HG02970 (cell line): ENCODE data around the gene CROCC.
"Not testable (repeated sequence)": the region's sequence is repeated elsewhere in the genome, so short reads cannot be mapped to it uniquely, and the experiment has no call there.

ENCODE experiments used
- ATAC-seq: cut with Tn5 transposase; IDR thresholded peaks from one replicate; pipeline ENCODE4 v1.9.1; 2021; ENCODE audit warnings: mild to moderate bottlenecking, moderate library complexity, moderate number of reproducible peaks; ENCODE audit not compliant: unreplicated experiment, low FRiP score

Gene CROCC

DNA sequence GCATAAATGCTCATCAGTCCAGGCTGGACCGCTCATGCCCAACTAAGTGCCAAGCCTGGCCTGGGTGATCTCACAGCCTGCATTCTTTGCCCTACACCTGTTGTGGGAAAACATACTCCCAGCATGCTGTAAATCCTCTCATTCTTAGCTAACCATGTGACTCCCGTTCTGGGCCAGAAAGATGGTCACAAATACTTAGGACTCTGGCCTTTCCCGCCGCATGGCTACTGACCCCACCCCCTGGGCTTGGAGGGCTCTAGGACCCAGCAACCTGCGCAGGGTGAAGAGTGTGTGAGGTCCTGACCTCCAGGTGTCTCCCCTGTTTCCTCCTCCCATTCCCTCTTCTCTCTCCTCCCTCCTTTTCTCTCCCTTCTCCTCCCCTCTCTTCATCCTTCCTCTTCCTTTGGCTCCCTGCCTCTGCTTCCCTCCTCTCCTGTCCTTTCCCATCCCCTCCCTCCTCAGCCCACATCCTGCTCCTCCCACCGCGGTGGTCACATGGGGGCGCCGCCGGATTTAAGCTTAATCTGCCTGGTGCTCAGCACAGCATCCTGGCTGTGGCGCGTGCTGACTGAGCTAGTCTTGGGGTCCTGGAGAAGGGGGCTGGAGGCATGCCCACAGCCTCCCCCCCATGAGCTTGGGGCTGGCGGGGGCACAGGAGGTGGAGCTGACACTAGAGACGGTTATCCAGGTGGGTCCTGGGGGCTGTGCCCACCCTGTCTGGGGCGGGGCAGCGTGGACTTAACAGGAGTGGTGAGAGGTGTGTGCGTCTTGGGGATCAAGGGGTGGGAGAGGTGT is at the start of gene CROCC:
TSS of gene CROCC (plus strand) at position 541 of the 795 bp plus-strand sequence. CDS start at position 629, 88 bp downstream.
- ATAC-seq: no peak

DNA sequence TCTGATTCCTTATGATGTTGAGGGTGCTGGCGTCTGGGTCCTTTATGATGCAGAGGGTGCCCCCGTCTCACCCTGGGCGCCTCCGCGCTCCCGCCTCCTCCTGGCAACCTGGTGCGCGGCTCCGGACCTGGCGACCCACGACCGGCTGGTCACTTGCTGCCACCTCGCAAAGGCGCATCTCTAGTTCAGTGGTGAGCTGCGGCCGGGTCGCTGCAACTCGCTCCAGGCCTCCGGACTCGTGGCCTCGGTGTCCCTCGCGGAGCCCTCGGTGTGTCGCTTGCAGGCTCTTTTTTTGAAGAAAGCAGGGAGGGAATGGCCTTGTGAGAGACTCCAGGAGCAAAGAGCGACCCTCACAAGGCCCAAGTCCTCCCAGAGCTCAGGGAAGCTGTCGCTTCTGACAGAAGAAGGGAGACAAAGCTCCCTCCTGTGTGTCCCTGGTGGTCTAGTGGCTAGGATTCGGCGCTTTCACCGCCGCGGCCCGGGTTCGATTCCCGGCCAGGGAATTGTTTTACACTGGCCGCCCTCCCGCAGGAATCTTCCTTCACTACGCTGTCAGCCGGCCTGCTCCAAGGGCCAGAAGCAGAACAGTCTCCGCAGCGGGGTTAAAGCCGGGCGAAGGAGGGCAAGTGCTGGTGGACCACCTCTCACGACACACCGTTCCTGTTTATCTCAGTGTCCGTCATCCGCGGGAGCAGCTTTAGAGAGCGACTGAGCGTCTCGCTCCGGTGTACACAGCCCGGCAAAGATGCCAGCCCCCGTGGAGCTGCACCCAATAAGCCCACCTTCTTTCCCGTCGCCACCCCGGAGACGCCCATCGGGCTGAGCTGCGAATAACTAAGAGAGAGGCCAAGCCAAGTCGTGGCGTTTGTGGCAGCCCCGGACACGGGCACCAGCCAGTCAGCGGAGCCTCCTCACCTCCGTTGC is 49.3 kb upstream of the CROCC start:
- ATAC-seq: not testable (repeated sequence)

GRCh38 chr1:16873076-16873879 is 48.5 kb upstream of the CROCC start:
- not testable (repeated sequence) for ATAC-seq

GRCh38 chr1:16874968-16875765 is 46.6 kb upstream of the CROCC start:
- not testable (repeated sequence) for ATAC-seq

GRCh38 chr1:16881742-16882141 is 40.0 kb upstream of the CROCC start:
- ATAC-seq: not testable (repeated sequence)

- no peak for ATAC-seq
Observed at GRCh38 chr1:16882986-16883385, 38.7 kb upstream of the CROCC start.

- ATAC-seq: not testable (repeated sequence)
Observed at GRCh38 chr1:16884487-16884886, 37.2 kb upstream of the CROCC start.

- no peak for ATAC-seq
Observed at GRCh38 chr1:16886860-16887605, 34.7 kb upstream of the CROCC start.

DNA sequence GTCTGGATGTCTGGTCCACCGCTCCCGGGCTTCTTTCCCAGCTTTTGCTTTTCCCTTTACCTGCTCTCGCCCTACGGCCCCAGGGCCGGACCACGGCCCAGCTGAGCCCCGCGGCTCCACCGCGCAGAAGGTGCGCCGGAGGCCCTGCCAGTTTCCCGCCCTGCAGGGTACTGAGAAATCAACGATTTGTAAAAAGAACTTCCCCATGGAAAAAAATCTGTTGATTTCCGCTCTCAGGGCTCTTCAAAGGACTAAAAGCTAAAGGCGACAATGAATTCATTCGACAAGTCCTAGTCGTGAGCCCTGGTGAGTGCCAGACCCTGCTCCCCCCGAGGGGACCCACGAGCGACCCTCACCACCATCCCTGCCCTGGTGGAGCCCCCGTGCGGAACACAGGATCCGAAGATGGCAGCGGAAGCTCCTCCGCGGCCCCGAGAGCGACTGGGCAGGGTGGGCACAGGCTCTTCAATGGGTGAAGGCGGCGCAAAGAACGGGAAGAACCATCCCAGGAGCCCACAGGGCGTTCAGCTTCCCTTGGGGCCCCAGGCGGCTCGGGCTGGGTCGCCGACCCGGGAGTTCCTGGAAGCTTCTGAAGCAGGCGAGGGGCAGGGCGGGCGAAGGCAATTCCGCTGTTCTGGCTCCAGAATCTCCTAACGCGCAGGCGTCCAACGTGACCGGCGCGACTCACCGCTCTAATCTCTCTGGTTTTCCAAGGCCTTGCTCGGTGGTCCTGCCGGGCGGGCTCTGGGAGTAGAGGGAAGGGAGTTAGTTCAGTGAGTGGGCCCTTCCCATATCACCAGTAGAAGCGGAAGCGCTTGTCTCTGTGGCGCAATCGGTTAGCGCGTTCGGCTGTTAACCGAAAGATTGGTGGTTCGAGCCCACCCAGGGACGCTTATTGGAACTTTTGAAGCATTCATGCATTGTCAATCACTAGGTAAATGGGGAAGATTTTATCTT is 32.6 kb upstream of the CROCC start:
- no peak for ATAC-seq

DNA sequence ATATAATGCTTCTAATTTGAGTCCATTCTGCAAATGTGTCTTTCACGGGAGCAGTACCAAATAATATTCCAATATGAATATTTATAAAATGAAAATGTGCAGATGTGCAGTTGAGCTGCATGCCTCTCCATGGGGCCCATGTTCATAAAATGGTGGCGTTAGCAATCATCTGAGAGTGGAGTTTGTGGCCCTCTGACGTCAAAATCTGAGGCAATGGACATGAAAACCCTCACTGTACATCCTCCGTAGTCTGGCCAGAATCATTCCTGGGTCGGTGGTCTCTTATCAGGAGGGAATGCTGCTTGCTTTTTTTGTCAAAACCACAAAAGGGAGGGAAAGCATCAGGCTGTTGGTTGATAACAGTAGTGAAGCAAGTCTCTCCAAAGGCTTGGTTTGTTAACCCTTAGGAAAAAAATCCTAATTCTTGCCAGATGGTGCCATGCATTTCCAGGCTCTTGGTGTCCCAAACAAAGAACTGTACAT is 31.2 kb upstream of the CROCC start:
- not testable (repeated sequence) for ATAC-seq

- ATAC-seq: not testable (repeated sequence)
Observed at GRCh38 chr1:16891057-16891456, 30.7 kb upstream of the CROCC start.

GRCh38 chr1:16892978-16893525 is 28.7 kb upstream of the CROCC start:
- ATAC-seq: not testable (repeated sequence)

- ATAC-seq: not testable (repeated sequence)
Observed at GRCh38 chr1:16893796-16894195, 27.9 kb upstream of the CROCC start.

DNA sequence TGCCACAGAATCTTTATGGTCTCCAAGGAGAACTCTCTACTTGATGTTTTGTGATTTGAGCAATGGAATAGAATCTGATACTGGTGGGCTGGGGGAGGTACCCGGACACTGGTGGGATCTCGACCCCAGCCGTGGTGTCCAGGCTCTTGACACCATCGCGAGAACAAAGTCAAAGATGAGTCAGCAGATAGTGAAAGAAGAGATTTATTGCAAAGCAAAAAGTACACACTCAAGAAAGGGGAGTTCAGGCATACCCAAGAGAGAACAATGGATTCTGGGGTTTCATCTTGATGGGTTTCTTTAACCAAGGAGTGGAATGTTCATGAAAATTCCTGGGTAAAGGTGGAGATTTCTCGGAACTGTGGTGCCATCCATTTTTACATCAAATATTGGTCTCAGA is 27.4 kb upstream of the CROCC start:
- ATAC-seq: not testable (repeated sequence)

DNA sequence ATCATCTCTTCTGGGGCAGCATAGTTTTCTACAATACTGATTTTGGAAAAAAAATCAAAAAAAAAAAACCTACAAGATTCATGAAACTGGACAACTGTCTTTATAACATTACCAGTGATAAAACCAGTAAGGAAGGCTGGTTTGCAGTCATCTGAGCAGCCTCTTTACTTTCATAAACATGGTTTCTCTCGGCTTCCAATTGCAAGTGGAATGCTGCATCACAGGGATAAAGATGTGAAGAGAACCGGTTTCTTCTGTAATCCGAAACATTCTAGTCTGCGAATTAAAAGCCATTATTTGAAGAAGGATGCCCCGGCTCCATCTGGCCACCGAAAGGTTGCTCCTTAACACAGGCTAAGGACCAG is 26.5 kb upstream of the CROCC start:
- ATAC-seq: not testable (repeated sequence)

DNA sequence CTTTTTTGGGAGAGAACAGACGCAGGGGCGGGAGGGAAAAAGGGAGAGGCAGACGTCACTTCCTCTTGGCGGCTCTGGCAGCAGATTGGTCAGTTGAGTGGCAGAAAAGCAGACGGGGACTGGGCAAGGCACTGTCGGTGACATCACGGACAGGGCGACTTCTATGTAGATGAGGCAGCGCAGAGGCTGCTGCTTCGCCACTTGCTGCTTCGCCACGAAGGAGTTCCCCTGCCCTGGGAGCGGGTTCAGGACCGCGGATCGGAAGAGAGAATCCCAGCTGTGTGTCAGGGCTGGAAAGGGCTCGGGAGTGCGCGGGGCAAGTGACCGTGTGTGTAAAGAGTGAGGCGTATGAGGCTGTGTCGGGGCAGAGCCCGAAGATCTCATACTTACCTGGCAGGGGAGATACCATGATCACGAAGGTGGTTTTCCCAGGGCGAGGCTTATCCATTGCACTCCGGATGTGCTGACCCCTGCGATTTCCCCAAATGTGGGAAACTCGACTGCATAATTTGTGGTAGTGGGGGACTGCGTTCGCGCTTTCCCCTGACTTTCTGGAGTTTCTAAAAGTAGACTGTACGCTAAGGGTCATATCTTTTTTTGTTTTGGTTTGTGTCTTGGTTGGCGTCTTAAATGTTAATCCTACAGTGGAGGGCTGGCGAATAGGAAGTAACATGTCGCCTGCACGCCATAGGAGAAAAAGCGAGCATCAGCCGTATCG is 26.0 kb upstream of the CROCC start, which contains the start of gene RNU1-2:
TSS of gene RNU1-2 (plus strand) at position 383 of the 718 bp plus-strand sequence.
- peak; percentile 99 for ATAC-seq
